SU-DHL-6 (cell line): Measurements from ENCODE around the gene RASGRF1.

ENCODE experiments used
- H2AFZ ChIP-seq: fragments of 200-600 bp; sonication (generic); 2 replicates; pipeline ENCODE4 v1.6.1; 2014; ENCODE audit warnings: low read depth, mild to moderate bottlenecking, moderate library complexity, mixed read lengths, antibody characterized with exemption, low read length; ENCODE audit not compliant: severe bottlenecking
- H3F3A ChIP-seq: fragments of 200-600 bp; shearing (Covaris generic); 2 replicates; pipeline ENCODE4 v1.6.0; 2016; ENCODE audit warnings: antibody characterized with exemption, mild to moderate bottlenecking; ENCODE audit not compliant: insufficient read depth
- H3K27ac ChIP-seq: fragments of 200-600 bp; sonication (generic); 2 replicates; pipeline ENCODE4 v1.5.1; 2016; ENCODE audit warnings: low read depth, mild to moderate bottlenecking, low read length, moderate library complexity, mixed read lengths
- H3K27me3 ChIP-seq: fragments of 200-600 bp; sonication (generic), shearing (Covaris generic); 2 replicates; pipeline ENCODE4 v1.6.0; 2014; ENCODE audit warnings: mild to moderate bottlenecking, low read length
- H3K36me3 ChIP-seq: fragments of 200-600 bp; sonication (generic); 2 replicates; pipeline ENCODE4 v1.6.1; 2014; ENCODE audit warnings: mild to moderate bottlenecking, low read length, mixed read lengths
- H3K4me2 ChIP-seq: fragments of 300-600, 200-600 bp; shearing (Covaris generic), sonication (generic); 2 replicates; pipeline ENCODE4 v1.6.0; 2014; ENCODE audit warnings: low read length, low read depth, mild to moderate bottlenecking; ENCODE audit not compliant: poor library complexity, severe bottlenecking
- H3K4me3 ChIP-seq: fragments of 200-600 bp; sonication (generic); 2 replicates; pipeline ENCODE4 v1.5.1; 2014; ENCODE audit warnings: antibody characterized with exemption, low read length, mild to moderate bottlenecking, mixed read lengths; ENCODE audit not compliant: insufficient read depth, poor library complexity, severe bottlenecking
- H3K79me2 ChIP-seq: fragments of 200-600 bp; sonication (generic); 2 replicates; pipeline ENCODE4 v1.6.1; 2014; ENCODE audit warnings: mild to moderate bottlenecking, low read length, moderate library complexity; ENCODE audit not compliant: insufficient read depth
- H3K9ac ChIP-seq: fragments of 200-600 bp; sonication (generic); 2 replicates; pipeline ENCODE4 v1.7.0; 2014; ENCODE audit warnings: mild to moderate bottlenecking, low read length
- H3K9me2 ChIP-seq: fragments of 200-600 bp; sonication (generic); replicated peaks from 2 replicates; pipeline ENCODE4 v1.6.1; 2014; ENCODE audit warnings: low read length; ENCODE audit not compliant: insufficient read depth
- H3K9me3 ChIP-seq: fragments of 200-600 bp; sonication (generic); 2 replicates; pipeline ENCODE4 v1.6.1; 2014; ENCODE audit warnings: low read length, mixed read lengths; ENCODE audit not compliant: insufficient read depth
- H4K20me1 ChIP-seq: fragments of 200-600 bp; sonication (generic); 2 replicates; pipeline ENCODE4 v1.6.1; 2014; ENCODE audit warnings: low read depth, mild to moderate bottlenecking, antibody characterized with exemption, low read length, moderate library complexity, mixed read lengths
- EZH2phosphoT487 ChIP-seq: fragments of 200-600 bp; sonication (generic), shearing (Covaris generic); conservative IDR thresholded peaks from 2 replicates; pipeline ENCODE4 v1.6.1; 2018; ENCODE audit warnings: mild to moderate bottlenecking, antibody characterized with exemption, low read length, moderate library complexity, mixed read lengths
- TF ChIP-seq, protein P1 (sequence below): fragments of 200-600 bp; sonication (generic); IDR thresholded peaks from one replicate; pipeline ENCODE4 v1.5.1; 2017; ENCODE audit warnings: antibody characterized with exemption, mild to moderate bottlenecking, low read length, moderate library complexity; ENCODE audit not compliant: insufficient read depth, poor library complexity, severe bottlenecking

Gene RASGRF1

DNA sequence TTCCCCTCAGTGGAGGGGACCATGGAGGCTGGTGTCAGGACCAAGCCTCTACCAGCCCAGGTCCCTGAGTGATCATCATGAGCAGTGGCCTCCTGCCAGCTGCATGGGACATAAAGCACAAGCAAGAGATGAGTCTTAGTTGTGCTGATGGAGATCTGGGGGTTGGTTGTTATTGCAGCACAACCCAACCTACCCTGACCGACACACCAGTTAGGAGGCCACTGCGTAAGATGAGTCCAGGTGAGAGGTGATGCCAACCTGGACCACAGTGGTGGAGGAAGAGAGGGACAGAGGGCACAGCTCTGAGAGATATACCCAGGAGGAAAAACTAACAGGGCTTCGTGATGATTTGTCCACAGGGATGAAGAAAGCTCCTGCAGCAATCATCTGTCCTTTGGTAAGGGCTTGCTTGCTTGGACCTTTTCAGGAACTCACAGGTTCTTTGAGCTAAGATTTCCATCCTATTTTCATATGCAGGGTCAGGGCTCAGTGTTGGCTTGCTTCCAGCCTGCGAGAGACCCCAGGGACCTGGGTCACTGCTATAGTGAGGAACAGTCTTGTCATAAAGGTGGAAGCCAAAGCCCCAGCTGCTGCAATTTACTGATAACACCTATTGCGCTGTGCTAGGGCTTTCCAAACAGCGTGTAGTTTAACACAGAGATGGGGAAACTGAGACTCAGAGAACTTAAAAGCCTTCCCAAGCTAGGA is 8.1 kb downstream of the RASGRF1 start:
- H3K36me3 ChIP-seq, result no peaks in the 10 kb centered on the region
- H3K9me2 ChIP-seq, result no peaks in the 10 kb centered on the region
- H3K9me3 ChIP-seq, result no peaks in the 10 kb centered on the region
- H3K4me3 ChIP-seq, result no peak overlapping the region
- no peak overlapping the region for H2AFZ ChIP-seq
- H4K20me1 ChIP-seq, result no peaks in the 10 kb centered on the region
- H3K4me2 ChIP-seq, result no peak overlapping the region
- TF ChIP-seq EZH2phosphoT487, result no peak
- TF ChIP-seq, protein P1, sequence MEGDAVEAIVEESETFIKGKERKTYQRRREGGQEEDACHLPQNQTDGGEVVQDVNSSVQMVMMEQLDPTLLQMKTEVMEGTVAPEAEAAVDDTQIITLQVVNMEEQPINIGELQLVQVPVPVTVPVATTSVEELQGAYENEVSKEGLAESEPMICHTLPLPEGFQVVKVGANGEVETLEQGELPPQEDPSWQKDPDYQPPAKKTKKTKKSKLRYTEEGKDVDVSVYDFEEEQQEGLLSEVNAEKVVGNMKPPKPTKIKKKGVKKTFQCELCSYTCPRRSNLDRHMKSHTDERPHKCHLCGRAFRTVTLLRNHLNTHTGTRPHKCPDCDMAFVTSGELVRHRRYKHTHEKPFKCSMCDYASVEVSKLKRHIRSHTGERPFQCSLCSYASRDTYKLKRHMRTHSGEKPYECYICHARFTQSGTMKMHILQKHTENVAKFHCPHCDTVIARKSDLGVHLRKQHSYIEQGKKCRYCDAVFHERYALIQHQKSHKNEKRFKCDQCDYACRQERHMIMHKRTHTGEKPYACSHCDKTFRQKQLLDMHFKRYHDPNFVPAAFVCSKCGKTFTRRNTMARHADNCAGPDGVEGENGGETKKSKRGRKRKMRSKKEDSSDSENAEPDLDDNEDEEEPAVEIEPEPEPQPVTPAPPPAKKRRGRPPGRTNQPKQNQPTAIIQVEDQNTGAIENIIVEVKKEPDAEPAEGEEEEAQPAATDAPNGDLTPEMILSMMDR, result no peak
- H3K9ac ChIP-seq, result no peak overlapping the region
- H3K27me3 ChIP-seq, result no peaks in the 10 kb centered on the region
- no peak overlapping the region for H3K27ac ChIP-seq
- H3K79me2 ChIP-seq, result no peaks in the 10 kb centered on the region
- H3F3A ChIP-seq, result no peaks in the 10 kb centered on the region

DNA sequence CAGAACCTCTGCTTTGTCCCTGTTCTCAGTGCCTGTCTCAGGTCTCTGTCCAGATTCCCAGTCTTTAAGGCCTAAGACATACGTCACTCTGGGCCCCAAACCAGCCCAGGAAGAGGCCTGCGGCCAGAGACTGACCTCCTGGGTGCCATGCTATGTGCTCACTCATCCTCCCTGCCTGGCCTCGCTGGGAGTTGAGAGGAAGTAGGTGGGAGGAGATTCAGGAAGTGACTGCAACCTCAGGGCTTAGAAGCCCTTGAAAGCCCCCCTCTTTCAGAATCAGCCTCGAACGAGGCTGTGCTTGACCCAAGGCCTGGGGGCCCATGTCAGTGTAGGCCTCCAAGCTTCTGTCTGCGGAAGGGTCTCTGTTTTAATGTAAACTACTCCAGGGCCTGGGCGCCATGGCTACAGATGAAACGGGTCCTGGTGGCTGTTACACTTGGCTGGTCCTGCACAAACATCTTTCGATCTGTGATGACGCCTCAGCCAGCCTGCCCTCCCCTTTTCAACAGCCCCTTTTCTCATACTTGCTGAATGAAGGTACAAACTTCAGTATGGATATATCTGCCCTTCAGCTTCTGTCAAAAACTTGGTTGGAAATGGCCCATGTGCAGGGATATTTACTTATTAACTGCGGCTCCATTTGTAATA is 11.7 kb downstream of the RASGRF1 start:
- no peaks in the 10 kb centered on the region for H3K9me3 ChIP-seq
- H2AFZ ChIP-seq, result no peak overlapping the region
- H3F3A ChIP-seq, result no peaks in the 10 kb centered on the region
- no peak overlapping the region for H3K4me2 ChIP-seq
- no peaks in the 10 kb centered on the region for H3K36me3 ChIP-seq
- TF ChIP-seq EZH2phosphoT487, result no peak
- TF ChIP-seq, protein P1, result no peak
- H3K27me3 ChIP-seq, result no peaks in the 10 kb centered on the region
- H3K79me2 ChIP-seq, result no peaks in the 10 kb centered on the region
- H3K9me2 ChIP-seq, result no peaks in the 10 kb centered on the region
- no peak overlapping the region for H3K9ac ChIP-seq
- H4K20me1 ChIP-seq, result no peaks in the 10 kb centered on the region
- no peak overlapping the region for H3K27ac ChIP-seq
- no peak overlapping the region for H3K4me3 ChIP-seq

DNA sequence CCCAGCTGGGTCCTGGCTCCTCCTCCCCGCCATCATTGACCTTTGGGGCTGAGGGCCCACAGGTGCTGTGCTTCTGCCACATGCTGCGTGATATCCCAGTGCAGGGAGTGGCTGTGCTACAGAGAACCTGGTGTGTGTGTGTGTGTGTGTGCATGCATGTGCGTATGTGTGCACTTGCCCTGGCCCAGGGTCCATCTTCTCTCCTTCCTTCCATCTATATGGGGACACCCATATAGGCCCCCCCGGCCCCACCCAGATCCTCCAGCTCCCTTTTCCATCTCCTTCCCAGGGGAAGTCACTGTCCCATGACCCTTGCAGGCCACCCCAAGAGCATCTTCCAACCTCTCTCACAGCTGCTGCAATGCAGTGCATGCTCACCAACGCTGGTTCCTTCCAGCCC is 12.6 kb downstream of the RASGRF1 start:
- Histone ChIP-seq H3K9ac (no peak overlapping the region), H3F3A (no peaks in the 10 kb centered on the region), H3K27me3 (no peaks in the 10 kb centered on the region), H3K27ac (no peak overlapping the region), H3K36me3 (no peaks in the 10 kb centered on the region), H2AFZ (no peak overlapping the region), H3K79me2 (no peaks in the 10 kb centered on the region), H3K4me2 (no peak overlapping the region), H3K9me2 (no peaks in the 10 kb centered on the region), H4K20me1 (no peaks in the 10 kb centered on the region), H3K9me3 (no peaks in the 10 kb centered on the region), H3K4me3 (no peak overlapping the region)
- no peak for TF ChIP-seq EZH2phosphoT487
- TF ChIP-seq, protein P1, result no peak
